Sciatic nerve (tissue), 2 donors: ENCODE data around the gene ELP4. TPM values are rescaled to one million over a fixed set of nuclear protein-coding genes. Genes with fewer than 3 reads are reported as not detected.

Experiments
- ATAC-seq: fragments of 200-7000 bp; cut with Tn5 transposase; one replicate; pipeline ENCODE4 v1.9.1; 2020; ENCODE audit warnings: mild to moderate bottlenecking, moderate library complexity
- DNase-seq: peaks from one replicate; pipeline ENCODE4 v3.0.0-alpha.2; 2020; ENCODE audit warnings: low spot score
- intact Hi-C: fragments of 100-400 bp; cut with DNase I; formaldehyde crosslinking; loops from one replicate; pipeline ENCODE4 v1.14.2; 2022
- total RNA-seq: library from RNA; stranded (reverse); fragmentation: NEBNext Ultra II Directional; extraction: Animal tissue kit (Norgen Biotek cat#: 25700); gene quantifications from one replicate; pipeline ENCODE4 v1.2.1, GENCODE V29; 2021
- donor health status: DM: no; HTN: no; CAD: no.
- donor health status: DM: no; HTN: no; CAD: no.

ELP4 gene
- total RNA-seq, 1 donor from 2014 or later, result 18.1 TPM

GRCh38 chr11:31803813-31804311 lies 294.3 kb downstream of the ELP4 start:
- DNase-seq, result no peak

DNA sequence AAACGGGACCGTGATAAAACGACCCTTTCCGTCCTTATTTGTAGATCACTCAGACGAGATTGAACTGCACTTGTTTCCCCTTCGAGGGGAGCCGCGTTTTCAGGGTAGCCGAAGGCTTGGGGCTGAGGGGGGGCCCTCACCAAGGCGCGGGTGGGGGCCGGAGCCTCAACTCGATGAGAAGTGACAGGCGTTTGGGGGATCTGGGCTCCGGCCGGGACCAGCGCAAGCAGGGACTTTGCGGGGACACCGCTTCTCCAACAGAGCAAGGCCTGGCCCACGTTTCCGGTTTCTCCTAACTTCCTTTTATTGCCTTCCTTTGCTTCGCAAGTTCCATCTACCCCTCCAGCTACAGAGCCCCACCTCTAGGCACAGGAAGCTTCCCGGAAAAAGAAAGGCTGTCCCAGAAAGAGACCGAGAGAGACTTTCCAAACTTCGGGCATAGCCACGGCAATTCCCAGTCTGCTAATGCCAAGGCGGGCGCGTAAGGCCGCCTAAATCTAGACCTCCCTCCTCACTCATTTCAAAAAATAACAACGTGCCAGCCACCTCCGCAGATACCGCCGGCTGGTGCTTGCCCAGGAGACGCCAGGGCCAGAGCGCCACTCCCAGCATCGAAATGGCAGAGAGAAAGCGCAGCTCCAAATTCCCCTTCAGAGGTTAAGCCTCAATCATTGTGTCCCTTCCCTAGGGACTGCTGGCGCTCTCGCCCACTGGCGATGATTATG lies 294.9 kb downstream of the ELP4 start:
- ATAC-seq (no peak), DNase-seq (no peak)
- intact Hi-C loops, result no loop called here

More at GRCh38 chr11:31803813-31804311, 294.3 kb downstream of the ELP4 start:
- ATAC-seq, result no peak
- intact Hi-C loops, result no loop called here

GRCh38 chr11:31805037-31805628 lies 295.6 kb downstream of the ELP4 start:
- ATAC-seq, result no peak
- intact Hi-C loops, result no loop called here
- DNase-seq, result no peak

DNA sequence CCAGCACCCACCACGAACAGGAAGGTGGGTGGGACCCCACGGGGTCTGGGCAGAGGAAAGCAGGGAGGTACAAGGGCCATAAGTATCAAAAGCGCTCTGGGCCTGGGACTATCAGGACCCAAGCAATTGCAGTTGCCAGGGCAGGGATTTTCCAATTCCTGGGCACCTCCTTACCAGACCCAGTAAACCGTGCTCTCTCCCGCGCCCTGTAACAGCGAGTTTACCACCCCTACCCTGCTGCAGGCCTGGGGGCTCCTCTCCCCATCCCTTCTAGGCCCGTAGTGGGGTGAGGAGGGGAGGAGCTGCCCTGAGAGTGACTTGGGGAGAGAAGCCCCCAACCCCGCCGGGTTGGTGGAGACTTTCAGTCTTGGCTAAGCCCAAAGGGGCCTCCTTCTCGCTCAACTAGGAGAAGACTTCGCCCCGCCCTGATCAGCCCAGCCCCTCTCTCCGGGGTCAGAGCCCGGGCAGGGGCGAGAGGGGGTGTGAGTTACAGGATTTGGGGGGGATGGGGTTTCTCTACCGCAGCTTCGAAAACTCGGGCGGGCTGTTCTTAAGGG lies 296.1 kb downstream of the ELP4 start:
- ATAC-seq (no peak), DNase-seq (no peak)
- intact Hi-C loops, result no loop called here

DNA sequence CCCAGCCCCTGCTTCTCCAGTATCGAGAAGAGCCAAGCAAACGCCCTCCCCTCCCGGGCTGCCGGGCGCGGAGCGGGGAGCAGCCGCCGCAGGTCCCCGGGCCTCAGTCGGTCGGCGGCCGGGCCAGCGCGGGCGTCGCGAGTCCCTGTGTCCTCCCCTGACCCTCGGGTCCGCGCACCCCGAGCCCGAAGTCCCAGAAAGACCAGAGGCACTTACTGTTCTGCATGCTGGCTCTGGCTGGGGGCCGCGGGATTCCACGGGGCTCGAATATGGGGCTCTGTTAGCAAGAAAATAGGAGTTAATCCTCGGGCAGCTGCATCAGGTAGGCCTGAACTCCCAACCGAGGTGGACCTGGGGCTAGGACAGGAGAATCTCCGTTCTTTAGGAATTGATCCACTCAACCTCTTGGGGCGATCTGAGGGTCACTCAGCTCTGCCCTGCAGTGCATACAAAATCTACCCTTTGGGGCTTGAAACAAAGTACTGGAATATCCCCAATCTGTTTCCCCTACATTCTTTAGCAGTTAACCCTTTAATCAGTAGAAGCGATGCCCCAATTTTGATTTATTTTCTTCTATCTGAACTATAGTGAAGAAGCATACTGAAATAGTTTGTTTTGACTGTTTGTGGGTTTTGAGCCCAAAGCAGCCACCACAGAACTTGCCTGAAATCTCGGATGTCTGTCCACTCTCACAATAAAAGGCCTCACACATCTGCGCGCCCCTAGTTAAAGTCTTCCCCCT lies 296.8 kb downstream of the ELP4 start:
- intact Hi-C loops, result no loop called here
- ATAC-seq (no peak), DNase-seq (no peak)

DNA sequence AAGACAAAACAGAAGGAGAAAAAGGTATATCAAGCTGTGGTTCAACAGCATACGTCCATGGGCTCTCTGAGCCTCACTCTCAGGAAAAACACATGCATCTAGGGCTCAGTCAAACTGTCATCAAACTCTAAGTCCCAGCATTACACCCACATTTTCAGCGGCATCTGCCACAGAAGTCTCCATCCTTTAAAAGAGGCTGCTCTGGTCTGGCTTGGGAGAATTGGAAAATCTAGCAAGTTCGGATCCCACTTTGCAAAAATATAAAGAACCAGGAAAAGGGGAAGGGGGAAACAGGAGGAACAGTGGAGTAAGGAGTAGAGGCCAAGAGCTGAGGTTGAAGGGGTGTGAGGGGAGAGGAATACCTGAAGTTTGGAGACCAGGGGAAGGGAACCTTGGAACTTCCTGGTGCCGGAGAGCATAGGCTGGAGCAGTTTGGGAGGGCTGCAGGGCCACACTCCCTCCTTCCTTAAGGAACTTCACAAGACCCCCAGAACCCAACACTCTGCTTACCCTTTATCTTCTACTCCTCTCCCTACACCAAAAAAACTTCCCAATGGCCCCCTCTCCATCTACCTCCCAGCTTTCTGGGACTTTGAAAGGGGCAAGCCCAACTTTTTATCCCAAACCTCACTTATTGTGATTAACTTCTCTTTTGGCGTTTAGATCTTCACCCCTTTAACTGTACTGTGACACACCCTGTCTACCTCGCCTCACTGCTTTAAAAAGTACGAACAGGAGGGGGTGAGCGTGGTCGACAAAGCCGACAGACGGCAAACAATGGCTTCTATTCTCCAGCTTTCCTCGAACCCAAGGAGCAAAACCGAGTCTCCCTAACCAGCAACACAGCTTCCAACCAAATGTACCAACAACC lies 297.6 kb downstream of the ELP4 start:
- DNase-seq (no peak), ATAC-seq (no peak)
- intact Hi-C loops, result no loop called here

- ATAC-seq (no peak), DNase-seq (no peak)
- intact Hi-C loops, result no loop called here
Observed at GRCh38 chr11:31807799-31808667, 298.5 kb downstream of the ELP4 start.

DNA sequence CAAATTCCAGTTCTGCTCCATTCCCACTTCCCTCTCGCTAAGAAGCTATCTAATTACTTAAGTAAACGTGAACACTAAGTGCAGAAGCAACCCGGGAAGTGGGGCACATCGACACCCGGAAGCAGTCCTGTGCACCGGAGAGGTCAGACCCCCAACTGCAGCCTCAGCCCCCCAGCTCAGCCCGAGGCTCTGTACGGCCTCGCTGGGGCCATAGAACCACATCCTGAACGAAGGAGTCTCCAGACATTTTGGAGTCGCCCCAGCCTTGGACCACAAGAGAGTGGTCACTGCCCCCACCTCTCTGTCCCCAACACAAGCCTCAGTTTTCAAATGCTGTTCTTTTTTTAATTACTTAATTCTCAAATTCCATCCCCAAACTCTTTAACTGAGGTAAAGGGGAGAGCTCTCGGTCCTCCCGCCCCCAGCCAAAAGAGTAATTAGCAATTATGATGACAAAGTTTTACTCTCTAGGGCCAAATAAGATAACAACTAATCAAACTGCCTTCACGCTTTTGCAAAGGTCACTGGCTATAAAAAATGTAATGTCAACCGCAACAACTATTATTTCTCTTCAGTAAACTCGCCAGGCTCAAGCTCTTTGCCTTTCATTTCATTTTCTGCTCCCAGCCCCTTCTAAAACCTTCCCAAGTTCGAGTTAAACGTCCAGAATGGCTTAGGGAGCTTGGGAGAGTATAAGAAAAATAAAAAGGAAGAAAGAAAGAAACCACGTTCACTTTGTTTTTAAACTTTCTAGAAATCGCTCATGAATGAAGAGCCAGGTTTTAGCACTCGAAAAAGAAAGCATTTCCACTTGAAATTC lies 299.4 kb downstream of the ELP4 start:
- ATAC-seq (no peak), DNase-seq (no peak)
- intact Hi-C loops, result no loop called here

- DNase-seq, result no peak
- no peak for ATAC-seq
- intact Hi-C loops, result no loop called here
Observed at GRCh38 chr11:31809541-31809856, 299.9 kb downstream of the ELP4 start.

- DNase-seq (no peak), ATAC-seq (no peak)
- intact Hi-C loops, result no loop called here
Observed at GRCh38 chr11:31809857-31810778, 300.6 kb downstream of the ELP4 start.

GRCh38 chr11:31810779-31811647 lies 301.4 kb downstream of the ELP4 start, which contains the start of gene PAX6:
TSS of gene PAX6 (minus strand) at chr11:31811322. CDS start at chr11:31806411, 4,911 bp downstream.
- intact Hi-C loops, result no loop called here
- no peak for DNase-seq
- ATAC-seq, result peak; percentile 13

DNA sequence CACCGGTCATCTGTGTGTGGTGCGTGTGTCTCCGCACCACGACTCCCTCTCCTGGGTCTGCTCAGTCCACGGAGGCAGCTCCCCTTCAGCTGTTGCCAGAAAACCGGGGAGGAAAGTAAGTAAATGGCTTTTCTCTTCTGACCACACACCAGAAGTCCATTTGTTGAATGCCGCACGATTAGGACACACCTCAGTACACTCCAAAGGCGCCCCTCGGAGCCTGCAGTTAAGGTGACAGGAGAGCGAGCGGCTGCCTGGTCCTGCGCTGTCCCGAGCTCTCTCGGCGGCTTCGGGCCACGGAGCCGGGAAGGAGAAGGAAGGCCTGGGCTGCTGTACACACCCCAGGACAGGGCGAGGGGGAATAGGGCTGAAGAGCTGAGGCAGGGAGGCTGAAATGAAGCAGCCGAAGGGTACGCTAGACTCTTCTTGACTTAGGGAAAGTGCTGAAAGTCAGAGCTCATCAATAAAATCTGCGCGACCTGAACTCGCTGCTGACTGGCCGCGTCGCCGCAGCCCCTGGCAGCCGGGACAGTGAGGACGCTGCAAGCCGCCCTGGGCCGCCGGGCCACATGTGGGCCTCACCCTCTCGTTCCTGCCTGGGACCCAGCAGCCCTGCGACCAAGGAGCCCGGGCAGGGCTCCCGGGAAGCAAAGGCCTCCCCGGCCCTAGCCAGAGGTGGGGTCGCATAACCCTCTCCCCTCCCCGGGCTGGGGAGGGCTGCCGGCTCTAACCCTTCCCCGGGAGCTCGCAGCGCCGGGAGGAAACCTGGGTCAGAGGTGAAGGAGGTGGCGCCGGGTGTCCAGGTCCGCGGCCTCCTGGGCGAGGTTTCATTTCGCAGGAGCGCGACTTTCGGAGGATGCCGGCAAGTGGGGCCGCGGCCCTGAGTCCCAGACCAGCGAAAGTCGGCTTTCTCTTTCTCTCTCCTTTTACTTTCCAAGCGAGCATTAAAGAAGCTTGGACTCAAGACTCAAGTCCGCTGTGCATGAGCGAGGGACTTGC lies 303.1 kb downstream of the ELP4 start:
- intact Hi-C loops, result no loop called here
- DNase-seq (no peak), ATAC-seq (peak; percentile 31)

- ATAC-seq (no peak), DNase-seq (no peak)
- intact Hi-C loops, result no loop called here
Observed at GRCh38 chr11:31813391-31814175, 304.0 kb downstream of the ELP4 start.
